SK-N-MC (cell line): ENCODE measurements around the gene CAMKK2.
A peak's percentile ranks its signal among the peaks of the same experiment; 100 is the strongest.

Experiments
- DNase-seq: peaks from one replicate; pipeline ENCODE4 v3.0.0-alpha.2; 2011; ENCODE audit warnings: low read depth, low spot score
- H3K27ac ChIP-seq: fragments of 200-600 bp; sonication (generic); 2 replicates; pipeline ENCODE4 v1.5.1; 2016; ENCODE audit warnings: mixed run types
- H3K36me3 ChIP-seq: fragments of 200-600 bp; sonication (generic); 2 replicates; pipeline ENCODE4 v1.6.1; 2017; ENCODE audit warnings: antibody characterized with exemption, low read length, mixed read lengths; ENCODE audit not compliant: insufficient read depth
- H3K4me3 ChIP-seq: fragments of 200-600 bp; sonication (generic); 2 replicates; pipeline ENCODE4 v1.5.1; 2016
- H3K9ac ChIP-seq: fragments of 200-600 bp; sonication (generic); 2 replicates; pipeline ENCODE4 v1.8.0; 2017; ENCODE audit warnings: mixed run types, mixed read lengths; ENCODE audit not compliant: insufficient read length
- H3K9me3 ChIP-seq: fragments of 200-600 bp; sonication (generic); 2 replicates; pipeline ENCODE4 v1.6.1; 2017; ENCODE audit warnings: low read depth, mild to moderate bottlenecking, antibody characterized with exemption, low read length, moderate library complexity, mixed read lengths
- EZH2 ChIP-seq: fragments of 200-600 bp; sonication (generic); IDR thresholded peaks from one replicate; pipeline ENCODE4 v1.6.1; 2017; ENCODE audit warnings: antibody characterized with exemption
- FOXP2 ChIP-seq: optimal IDR thresholded peaks from 2 replicates; pipeline ENCODE3; 2011; ENCODE audit warnings: mild to moderate bottlenecking, moderate library complexity; ENCODE audit not compliant: insufficient read depth; ENCODE audit errors: extremely low read length, control extremely low read depth
- POLR2AphosphoS5 ChIP-seq: IDR thresholded peaks from 2 replicates; pipeline ENCODE4 v1.6.1; 2012; ENCODE audit warnings: mild to moderate bottlenecking, low read depth, low read length, borderline replicate concordance

Gene CAMKK2

DNA sequence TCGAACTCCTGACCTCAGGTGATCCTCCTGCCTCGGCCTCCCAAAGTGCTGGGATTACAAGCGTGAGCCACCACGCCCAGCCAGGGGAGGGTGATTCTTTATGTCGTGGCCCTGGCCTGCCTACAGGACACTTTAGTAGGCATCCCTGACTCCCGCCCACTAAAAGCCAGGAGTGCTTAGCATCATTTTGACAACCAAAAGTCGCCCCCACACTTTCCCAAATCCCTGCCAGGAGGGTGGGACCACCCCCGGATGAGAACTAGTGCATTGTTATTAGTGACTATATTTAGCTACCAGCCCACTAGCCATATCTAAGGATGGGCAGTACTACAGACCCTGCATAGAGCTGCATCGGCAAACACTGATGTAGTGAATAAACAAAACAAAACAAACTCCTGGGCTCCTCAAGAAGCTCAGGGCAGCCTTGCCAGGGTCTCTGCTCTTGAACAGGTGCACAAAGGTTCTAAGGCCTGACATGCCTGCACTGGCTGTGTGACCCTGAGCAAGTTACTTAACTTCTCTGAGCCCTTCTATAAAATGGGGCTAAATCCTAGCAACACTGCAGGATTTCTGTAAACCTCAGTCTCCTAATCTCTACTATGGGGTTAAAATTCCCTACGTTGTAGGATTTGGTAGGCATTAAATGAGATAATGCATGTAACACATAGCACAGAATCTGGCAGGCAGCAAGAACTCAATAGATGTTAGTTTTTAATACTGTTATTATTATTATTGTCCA, 2.2 kb downstream of the CAMKK2 start:
- DNase-seq, result no peak
- TF ChIP-seq EZH2, result no peak
- no peak for TF ChIP-seq POLR2AphosphoS5
- no peak for TF ChIP-seq FOXP2
- peaks cover 16% of the 10 kb centered on the region; the same call in 1 of the 2 replicates for H3K36me3 ChIP-seq
- no peak overlapping the region for H3K9ac ChIP-seq
- no peak overlapping the region for H3K27ac ChIP-seq
- H3K4me3 ChIP-seq, result no peak overlapping the region
- no peaks in the 10 kb centered on the region for H3K9me3 ChIP-seq

DNA sequence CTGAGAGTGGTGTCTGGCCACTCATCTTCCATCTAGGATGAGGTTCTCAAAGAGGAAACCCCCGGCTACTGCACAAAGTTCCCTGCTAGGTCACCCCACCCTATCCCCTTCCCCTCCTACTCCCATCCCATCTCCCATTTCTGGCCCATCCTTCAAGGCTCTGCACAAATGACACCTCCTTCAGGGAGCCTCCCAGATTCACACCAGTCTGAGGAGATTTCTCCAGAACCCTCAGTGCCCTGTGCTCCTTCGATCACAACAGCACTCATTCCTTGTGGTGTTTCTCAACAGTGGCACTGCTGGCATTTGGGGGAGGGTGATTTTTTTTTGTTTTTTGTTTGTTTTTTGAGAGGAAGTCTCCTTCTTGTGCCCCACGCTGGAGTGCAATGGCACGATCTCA, 2.9 kb downstream of the CAMKK2 start:
- H3K4me3 ChIP-seq, result no peak overlapping the region
- H3K9me3 ChIP-seq, result no peaks in the 10 kb centered on the region
- H3K36me3 ChIP-seq, result peaks cover 16% of the 10 kb centered on the region; the same call in 1 of the 2 replicates
- H3K27ac ChIP-seq, result no peak overlapping the region
- no peak for DNase-seq
- no peak overlapping the region for H3K9ac ChIP-seq
- TF ChIP-seq EZH2, result no peak
- TF ChIP-seq POLR2AphosphoS5, result no peak
- TF ChIP-seq FOXP2, result no peak

DNA sequence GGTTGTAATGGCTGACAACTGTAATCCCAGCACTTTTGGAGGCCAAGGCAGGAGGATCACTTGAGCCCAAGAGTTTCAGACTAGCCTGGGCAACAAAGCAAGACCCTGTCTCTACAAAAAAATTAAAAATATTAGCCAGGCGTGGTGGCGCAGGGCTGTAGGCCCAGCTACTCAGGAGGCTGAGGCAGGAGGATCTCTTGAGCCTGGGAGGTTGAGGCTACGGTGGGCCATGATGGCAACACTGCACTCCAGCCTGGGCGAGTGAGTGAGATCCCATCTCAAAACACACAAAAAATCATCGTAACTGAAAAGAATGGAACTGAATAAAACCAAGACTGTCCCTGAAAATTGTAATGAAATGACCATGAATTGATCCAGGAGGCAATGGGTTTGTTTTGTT, 6.1 kb downstream of the CAMKK2 start:
- no peak overlapping the region for H3K9ac ChIP-seq
- no peak overlapping the region for H3K27ac ChIP-seq
- DNase-seq, result no peak
- TF ChIP-seq POLR2AphosphoS5 (no peak), EZH2 (no peak), FOXP2 (no peak)
- peaks cover 16% of the 10 kb centered on the region; the same call in 1 of the 2 replicates for H3K36me3 ChIP-seq
- no peak overlapping the region for H3K4me3 ChIP-seq
- no peaks in the 10 kb centered on the region for H3K9me3 ChIP-seq

DNA sequence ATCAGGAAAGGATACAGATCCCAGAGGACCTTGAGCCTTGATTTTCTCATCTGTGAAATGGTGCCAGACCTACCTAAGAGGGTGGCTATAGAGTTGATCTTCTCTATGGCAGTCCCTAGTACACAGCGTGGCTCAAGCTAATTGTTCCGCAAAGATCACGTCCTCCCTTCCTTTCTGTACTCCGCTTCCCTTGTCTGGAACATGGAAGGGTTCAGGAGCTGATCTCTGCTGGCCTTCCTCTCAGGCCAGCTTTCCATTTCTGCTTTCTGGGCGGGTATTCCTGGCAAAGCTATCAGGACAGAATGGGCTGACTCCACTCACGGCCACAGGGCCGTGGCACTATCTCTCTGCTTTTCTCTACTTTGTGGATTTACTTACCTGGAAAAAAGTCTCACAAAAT, 6.5 kb downstream of the CAMKK2 start:
- no peak for DNase-seq
- H3K36me3 ChIP-seq, result peaks cover 16% of the 10 kb centered on the region; the same call in 1 of the 2 replicates
- no peaks in the 10 kb centered on the region for H3K9me3 ChIP-seq
- no peak overlapping the region for H3K9ac ChIP-seq
- H3K27ac ChIP-seq, result no peak overlapping the region
- no peak overlapping the region for H3K4me3 ChIP-seq
- TF ChIP-seq POLR2AphosphoS5 (no peak), FOXP2 (no peak), EZH2 (no peak)

DNA sequence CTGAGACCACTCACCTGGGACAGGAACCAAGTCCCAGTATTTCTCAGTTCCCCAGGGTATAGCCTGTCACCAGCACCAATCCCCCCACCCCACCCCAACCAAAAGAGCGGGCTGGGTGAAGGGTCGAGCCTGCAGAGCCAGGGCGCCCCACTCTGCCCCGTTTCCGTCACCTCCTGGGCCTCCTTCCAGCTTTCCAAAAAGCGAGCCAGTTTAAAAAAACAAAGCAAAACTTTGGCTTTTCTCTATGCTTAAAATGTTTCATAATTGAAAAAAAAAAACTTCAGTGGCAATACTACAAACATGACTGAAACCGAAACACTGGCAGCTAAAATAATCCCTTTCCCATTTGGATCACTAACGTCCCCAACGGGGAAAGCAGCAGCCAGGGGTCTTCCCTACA, 7.5 kb downstream of the CAMKK2 start:
- H3K9ac ChIP-seq, result no peak overlapping the region
- H3K4me3 ChIP-seq, result no peak overlapping the region
- H3K9me3 ChIP-seq, result no peaks in the 10 kb centered on the region
- DNase-seq, result no peak
- no peak for TF ChIP-seq FOXP2
- TF ChIP-seq POLR2AphosphoS5, result no peak
- TF ChIP-seq EZH2, result no peak
- peaks cover 16% of the 10 kb centered on the region; the same call in 1 of the 2 replicates for H3K36me3 ChIP-seq
- peak overlapping the region; percentile 50 for H3K27ac ChIP-seq

DNA sequence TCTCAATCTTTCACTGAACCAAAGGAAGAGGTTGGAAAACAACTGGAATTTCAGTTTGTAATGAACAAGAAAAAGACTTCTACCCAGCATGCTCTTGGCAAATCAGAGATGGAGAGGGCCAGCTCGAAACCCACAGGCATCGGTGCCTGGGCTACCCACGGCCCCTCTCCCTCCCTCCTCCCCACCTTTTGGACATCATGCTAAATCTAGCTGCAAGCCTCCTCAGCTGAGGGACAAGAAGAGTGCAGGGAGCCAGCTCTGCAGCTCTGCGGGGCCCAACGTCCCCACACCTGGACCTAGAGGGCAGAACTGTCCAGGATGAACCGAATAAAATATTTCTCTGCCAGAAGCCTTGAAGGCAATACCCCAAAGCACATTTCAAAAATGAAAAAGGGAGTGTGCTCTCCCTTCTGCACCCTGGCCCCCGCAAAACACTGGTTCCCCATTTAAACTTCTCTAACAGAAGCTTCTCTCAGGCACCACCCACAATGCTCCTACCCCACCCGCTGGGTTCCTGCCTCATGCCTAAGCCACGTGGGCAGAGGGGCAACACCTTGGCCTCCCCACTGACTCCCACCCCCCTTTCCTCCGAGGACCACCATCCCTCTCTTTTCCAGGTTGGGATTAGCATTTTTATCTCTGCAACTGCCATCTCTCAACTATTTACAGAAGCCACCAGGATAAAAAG, 8.2 kb downstream of the CAMKK2 start:
- no peak overlapping the region for H3K27ac ChIP-seq
- H3K4me3 ChIP-seq, result no peak overlapping the region
- no peak overlapping the region for H3K9ac ChIP-seq
- no peaks in the 10 kb centered on the region for H3K9me3 ChIP-seq
- peaks cover 16% of the 10 kb centered on the region; the same call in 1 of the 2 replicates for H3K36me3 ChIP-seq
- TF ChIP-seq POLR2AphosphoS5 (no peak), EZH2 (no peak), FOXP2 (no peak)
- DNase-seq, result no peak

DNA sequence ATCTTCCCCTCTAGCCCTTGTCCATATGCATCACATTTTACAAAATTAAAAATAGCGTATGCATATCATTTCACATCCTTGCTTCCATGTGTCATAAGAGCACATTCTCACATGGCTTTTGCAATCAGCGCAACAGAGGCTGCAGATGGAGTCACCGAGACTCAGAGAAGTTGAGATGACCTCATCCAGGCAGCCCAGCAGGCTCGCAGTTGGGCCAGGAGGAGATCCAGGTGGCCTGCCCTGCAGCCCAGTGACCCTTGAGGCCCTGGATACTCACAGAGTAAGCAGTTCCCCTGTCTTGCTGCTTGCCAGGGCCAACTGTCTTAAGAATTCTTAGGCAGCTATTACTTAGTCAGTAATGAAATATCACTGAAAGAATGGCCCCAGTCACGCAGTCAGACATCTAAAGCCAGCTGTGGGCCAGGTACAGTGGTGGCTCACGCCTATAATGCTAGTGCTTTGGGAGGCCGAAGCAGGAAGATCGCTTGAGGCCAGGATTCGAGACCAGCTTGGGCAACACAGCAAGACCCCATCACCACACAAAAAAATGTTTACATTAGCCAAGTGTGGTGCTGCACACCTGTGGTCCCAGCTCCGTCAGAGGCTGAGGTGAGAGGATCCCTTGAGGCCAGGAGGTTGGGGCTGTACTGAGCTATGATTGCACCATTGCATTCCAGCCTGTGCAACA, 9.1 kb downstream of the CAMKK2 start:
- Histone ChIP-seq H3K9me3 (no peaks in the 10 kb centered on the region), H3K9ac (no peak overlapping the region), H3K4me3 (no peak overlapping the region), H3K36me3 (peaks cover 13% of the 10 kb centered on the region; the same call in 1 of the 2 replicates), H3K27ac (no peak overlapping the region)
- TF ChIP-seq POLR2AphosphoS5, result no peak
- no peak for TF ChIP-seq FOXP2
- no peak for TF ChIP-seq EZH2
- no peak for DNase-seq

DNA sequence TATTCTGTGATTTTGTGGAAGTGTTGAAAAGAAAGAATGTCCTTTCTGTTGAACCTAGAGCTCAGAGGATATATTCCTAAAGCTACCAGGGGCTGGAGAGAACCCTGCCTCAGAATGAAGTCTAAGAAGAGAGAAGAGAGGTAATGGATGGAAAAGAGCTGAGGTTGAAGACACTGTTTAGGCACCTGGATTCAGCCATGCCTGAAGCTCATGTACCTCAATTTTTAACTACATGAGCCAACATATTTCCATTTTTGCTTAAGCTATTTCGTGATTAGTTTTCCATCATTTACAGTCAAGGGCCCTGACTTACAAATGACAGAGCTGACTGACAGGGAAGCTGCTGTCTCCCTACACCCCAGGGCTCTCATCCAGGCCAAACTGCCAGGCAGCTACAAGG, 10.7 kb downstream of the CAMKK2 start:
- H3K4me3 ChIP-seq, result no peak overlapping the region
- H3K36me3 ChIP-seq, result peaks cover 5% of the 10 kb centered on the region; the same call in 1 of the 2 replicates
- H3K9me3 ChIP-seq, result no peaks in the 10 kb centered on the region
- TF ChIP-seq EZH2, result no peak
- no peak for TF ChIP-seq FOXP2
- no peak for TF ChIP-seq POLR2AphosphoS5
- no peak for DNase-seq
- no peak overlapping the region for H3K27ac ChIP-seq
- no peak overlapping the region for H3K9ac ChIP-seq
